ENCODE data around the gene SUN1.
A peak's percentile ranks its signal among the peaks of the same experiment; 100 is the strongest.

Gene SUN1

GRCh38 chr7:868189-868486 is 35.9 kb downstream of the SUN1 start:
- no peak for TF ChIP-seq CTCF (IDR thresholded peaks at IDR 0.05)
- TF ChIP-seq ZFX (IDR thresholded peaks at IDR 0.05; ENCODE audit: borderline replicate concordance), result no peak
- peak overlapping the region; percentile 87 for H3K27ac ChIP-seq

GRCh38 chr7:869348-869747 is 37.1 kb downstream of the SUN1 start:
- H3K27ac ChIP-seq, result no peak overlapping the region
- TF ChIP-seq ZFX (IDR thresholded peaks at IDR 0.05; ENCODE audit: borderline replicate concordance), result no peak
- no peak for TF ChIP-seq CTCF (IDR thresholded peaks at IDR 0.05)

GRCh38 chr7:871900-872537 is 39.7 kb downstream of the SUN1 start:
- TF ChIP-seq ZFX (IDR thresholded peaks at IDR 0.05; ENCODE audit: borderline replicate concordance) (no peak), CTCF (IDR thresholded peaks at IDR 0.05) (no peak)
- no peak overlapping the region for H3K27ac ChIP-seq

GRCh38 chr7:872685-873084 is 40.4 kb downstream of the SUN1 start:
- peak overlapping the region; percentile 56; the same call in 1 of the 2 replicates for H3K27ac ChIP-seq

- H3K27ac ChIP-seq, result peak overlapping the region; percentile 56
Measured at GRCh38 chr7:873367-874002, 41.2 kb downstream of the SUN1 start.

GRCh38 chr7:874031-874749 is 41.9 kb downstream of the SUN1 start:
- H3K27ac ChIP-seq, result peak overlapping the region; percentile 56
- TF ChIP-seq ZFX (IDR thresholded peaks at IDR 0.05; ENCODE audit: borderline replicate concordance) (no peak), CTCF (IDR thresholded peaks at IDR 0.05) (no peak)

More at GRCh38 chr7:873367-874002, 41.2 kb downstream of the SUN1 start:
- TF ChIP-seq ZFX (IDR thresholded peaks at IDR 0.05; ENCODE audit: borderline replicate concordance), result no peak
- peak; percentile 100 for TF ChIP-seq CTCF (IDR thresholded peaks at IDR 0.05)

GRCh38 chr7:875051-875450 is 42.8 kb downstream of the SUN1 start:
- no peak for TF ChIP-seq CTCF (IDR thresholded peaks at IDR 0.05)
- TF ChIP-seq ZFX (IDR thresholded peaks at IDR 0.05; ENCODE audit: borderline replicate concordance), result no peak
- peak overlapping the region; percentile 80 for H3K27ac ChIP-seq
